Kidney (tissue), 14 donors: ENCODE results near the gene GLRX3. TPM values are rescaled to one million over a fixed set of nuclear protein-coding genes. Genes with fewer than 3 reads are reported as not detected.
A peak's percentile ranks its signal among the peaks of the same experiment; 100 is the strongest.

Experiments
- DNase-seq, 5 donors: peaks; one replicate each; pipeline ENCODE4 v3.0.0-alpha.2; 2013 to 2020
- FAIRE-seq: peaks from 2 replicates; lab custom pipeline; 2012; peaks lifted over from hg19 to GRCh38; lab: Jason Lieb, UNC
- H3K27ac ChIP-seq, 2 donors: one replicate each; pipeline ENCODE4 v1.7.0; 2013; ENCODE audit warnings: low read depth in 2 of 2, low read length in 2 of 2, inconsistent platforms in 1 of 2
- H3K27me3 ChIP-seq: one replicate; pipeline ENCODE4 v1.7.1; 2013; ENCODE audit warnings: low read length, inconsistent platforms; ENCODE audit not compliant: control insufficient read depth, insufficient read depth
- H3K36me3 ChIP-seq, 3 donors: one replicate each; pipeline versions ENCODE4 v1.7.0 to v1.7.1; 2013; ENCODE audit warnings: low read length in 3 of 3, control low read depth in 1 of 3, inconsistent platforms in 1 of 3; ENCODE audit not compliant: insufficient read depth in 3 of 3, control insufficient read depth in 2 of 3
- H3K4me1 ChIP-seq, 3 donors: one replicate each; pipeline versions ENCODE4 v1.7.0 to v1.7.1; 2013; ENCODE audit warnings: low read length in 3 of 3, inconsistent platforms in 1 of 3, low read depth in 1 of 3; ENCODE audit not compliant: control insufficient read depth in 2 of 3, insufficient read depth in 2 of 3
- H3K4me3 ChIP-seq, 3 donors: one replicate each; pipeline versions ENCODE4 v1.7.0 to v1.8.1; 2013; ENCODE audit warnings: low read length in 3 of 3, control low read depth in 1 of 3, inconsistent platforms in 1 of 3
- H3K9ac ChIP-seq, 3 donors: one replicate each; pipeline versions ENCODE4 v1.7.0 to v1.7.1; 2013; ENCODE audit warnings: low read length in 3 of 3, control low read depth in 1 of 3, inconsistent platforms in 1 of 3
- H3K9me3 ChIP-seq, 3 donors: one replicate each; pipeline versions ENCODE4 v1.7.0 to v1.7.1; 2013; ENCODE audit warnings: low read length in 3 of 3, control low read depth in 1 of 3, inconsistent platforms in 1 of 3; ENCODE audit not compliant: control insufficient read depth in 2 of 3, insufficient read depth in 1 of 3
- CTCF ChIP-seq: IDR thresholded peaks from 3 replicates; pipeline ENCODE4 v1.5.1; 2012; ENCODE audit warnings: mild to moderate bottlenecking, moderate library complexity, borderline replicate concordance; ENCODE audit not compliant: insufficient read depth; ENCODE audit errors: extremely low read depth
- intact Hi-C: fragments of 100-400 bp; cut with DNase I; formaldehyde crosslinking; loops from one replicate; pipeline ENCODE4 v1.11.1; 2022
- polyA plus RNA-seq: library from polyadenylated mRNA; stranded (reverse); fragments of 350-450 nt; fragmentation: Illumina TruSeq; extraction: RNeasy Lipid Tissue Mini Kit (QIAGEN cat#74804); gene quantifications from one replicate; pipeline ENCODE4 v1.2.3, GENCODE V29; 2014; ENCODE audit warnings: low read depth, low replicate concordance; ENCODE audit not compliant: insufficient read depth
- total RNA-seq: library from RNA; stranded (reverse); fragmentation: NEBNext Ultra II Directional; extraction: Animal tissue kit (Norgen Biotek cat#: 25700); gene quantifications from one replicate; pipeline ENCODE4 v1.2.1, GENCODE V29; 2021
- donor health status: control.
- donor health status: control.
- donor health status: control.
- donor health status: control.
- donor health status: control.
- donor health status: DM: yes; HTN: yes; CAD: no.
- donor health status: Normal renal cell carcinoma (clear cell type).

GLRX3 gene
- total and polyA plus RNA-seq, 2 donors from 2014 or later = 52.5 to 70.4 TPM

- intact Hi-C loops = no loop called here
- Histone ChIP-seq H3K36me3 (no peaks in the 10 kb centered on the region), H3K27ac (no peak overlapping the region), H3K9me3 (peaks cover 0 to 12% (median 9%) of the 10 kb centered on the region in 3 donors), H3K4me3 (no peak overlapping the region), H3K9ac (no peak overlapping the region), H3K4me1 (no peaks in the 10 kb centered on the region), H3K27me3 (no peaks in the 10 kb centered on the region)
- TF ChIP-seq CTCF = no peak
- FAIRE-seq = no peak
- DNase-seq = peak in 1 of 5 donors; percentile 5
Measured at GRCh38 chr10:130224228-130224627, 88.0 kb downstream of the GLRX3 start.

- intact Hi-C loops = no loop called here
- Histone ChIP-seq H3K9me3 (peaks cover 0 to 12% (median 9%) of the 10 kb centered on the region in 3 donors), H3K4me3 (no peak overlapping the region), H3K27ac (no peak overlapping the region), H3K9ac (no peak overlapping the region), H3K27me3 (no peaks in the 10 kb centered on the region), H3K36me3 (no peaks in the 10 kb centered on the region), H3K4me1 (no peaks in the 10 kb centered on the region)
- DNase-seq (peak in 1 of 5 donors; percentile 15), FAIRE-seq (no peak)
- no peak for TF ChIP-seq CTCF
Measured at GRCh38 chr10:130226012-130226411, 89.8 kb downstream of the GLRX3 start.

- TF ChIP-seq CTCF = no peak
- Histone ChIP-seq H3K27me3 (no peaks in the 10 kb centered on the region), H3K9me3 (peaks cover 0 to 12% (median 9%) of the 10 kb centered on the region in 3 donors), H3K4me3 (no peak overlapping the region), H3K27ac (no peak overlapping the region), H3K9ac (no peak overlapping the region), H3K4me1 (no peaks in the 10 kb centered on the region), H3K36me3 (no peaks in the 10 kb centered on the region)
- peak in 1 of 5 donors; percentile 4 for DNase-seq
- intact Hi-C loops = no loop called here
- no peak for FAIRE-seq
Measured at GRCh38 chr10:130227883-130228282, 91.7 kb downstream of the GLRX3 start.

Other genes starting within 250 kb of the GLRX3 start
- gene EBF3, start 172.1 kb upstream of the GLRX3 start, total RNA-seq = 0.98 TPM
- gene EBF3, start 172.1 kb upstream of the GLRX3 start, polyA plus RNA-seq = 0.09 TPM
- 6.6 TPM for gene C10orf143, start 25.6 kb upstream of the GLRX3 start, total RNA-seq
- gene C10orf143, start 25.6 kb upstream of the GLRX3 start, polyA plus RNA-seq = 9.2 TPM